HG03558 (cell line): ENCODE results near the gene LPP.

Experiments used
- ATAC-seq: cut with Tn5 transposase; IDR thresholded peaks from one replicate; pipeline ENCODE4 v1.9.1; 2021; ENCODE audit warnings: moderate number of reproducible peaks; ENCODE audit not compliant: unreplicated experiment; ENCODE audit errors: extremely low read depth

The LPP gene

DNA sequence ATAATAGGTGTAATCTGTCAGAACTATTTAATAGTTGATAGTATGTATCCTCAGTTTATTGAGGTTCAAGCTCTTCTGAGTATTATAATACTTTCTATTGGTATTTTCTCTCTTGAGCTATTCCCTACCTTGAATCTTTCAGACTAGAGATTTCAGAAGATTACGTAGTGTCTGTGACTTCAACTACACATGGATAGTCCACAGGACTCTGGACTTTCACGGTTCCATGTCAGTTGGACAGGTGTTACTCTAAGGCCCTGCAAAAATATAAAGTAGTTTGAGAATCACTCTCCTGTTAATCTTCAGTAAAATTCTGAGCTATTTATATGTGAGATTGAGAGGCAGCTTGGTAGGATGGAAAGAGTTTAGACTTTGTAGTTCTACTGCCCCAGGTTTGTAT lies 664.3 kb downstream of the LPP start:
- ATAC-seq = no peak

- ATAC-seq = no peak
These were observed 666.0 kb downstream of the LPP start for GRCh38 chr3:188819939-188820338.

DNA sequence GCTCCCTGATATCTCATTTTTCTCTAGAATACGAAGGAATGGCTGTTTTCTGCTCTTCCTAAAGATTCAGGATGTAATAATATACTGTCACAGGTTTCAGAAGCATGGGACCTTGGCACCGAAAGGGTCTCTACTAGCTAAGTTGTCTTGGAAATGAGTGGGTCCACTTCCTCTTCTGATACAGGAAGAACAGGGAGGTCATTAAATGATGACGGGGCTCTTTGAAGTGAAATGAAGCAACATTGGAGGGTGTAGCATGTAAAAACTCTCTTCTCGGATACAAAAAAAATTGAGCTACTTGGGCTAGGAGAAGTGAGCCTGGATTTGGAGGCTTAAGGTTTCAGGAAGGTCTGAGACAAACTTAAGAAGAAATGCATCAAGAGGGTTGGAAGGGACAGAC lies 668.0 kb downstream of the LPP start:
- no peak for ATAC-seq

DNA sequence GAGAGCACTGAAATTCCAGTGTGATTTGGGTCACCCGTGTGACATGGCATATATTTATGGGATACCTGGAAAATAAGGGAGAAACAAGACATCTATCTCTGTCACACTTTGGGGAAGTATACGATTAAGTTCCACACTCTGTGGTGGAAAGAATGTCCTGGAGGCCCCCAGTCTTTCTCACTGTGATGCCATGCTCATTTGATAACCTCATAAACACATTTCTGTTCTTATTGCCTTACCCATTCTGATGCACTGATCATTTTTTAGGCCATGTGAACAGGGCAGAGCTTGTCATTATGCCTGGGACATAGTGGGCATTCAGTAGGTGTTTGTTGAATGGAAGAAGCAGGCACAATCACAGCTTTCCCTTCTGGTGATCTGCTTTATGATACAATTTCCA lies 668.5 kb downstream of the LPP start:
- ATAC-seq = no peak

GRCh38 chr3:188824566-188824965 lies 670.6 kb downstream of the LPP start:
- ATAC-seq = no peak

DNA sequence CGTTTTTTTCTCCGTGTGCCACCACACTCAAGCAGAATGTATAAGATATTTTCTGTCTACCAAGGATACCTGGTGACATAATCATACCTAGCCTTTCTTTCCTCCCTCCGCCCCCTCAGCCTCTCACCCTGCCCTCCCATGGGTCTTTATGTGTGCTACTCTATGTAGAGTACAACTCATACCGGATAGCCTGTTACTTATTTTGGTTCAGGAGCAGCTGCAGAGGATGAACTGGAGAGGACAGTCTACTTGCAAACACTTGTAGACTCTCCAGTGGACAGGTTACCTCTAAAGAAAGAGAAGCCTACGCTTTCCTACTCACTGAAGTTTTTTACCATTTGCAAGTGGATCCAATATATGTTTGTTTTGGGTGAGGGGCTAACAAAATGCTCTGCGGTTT lies 671.9 kb downstream of the LPP start:
- ATAC-seq = no peak

- ATAC-seq = no peak
These were observed 672.6 kb downstream of the LPP start for GRCh38 chr3:188826574-188826973.

DNA sequence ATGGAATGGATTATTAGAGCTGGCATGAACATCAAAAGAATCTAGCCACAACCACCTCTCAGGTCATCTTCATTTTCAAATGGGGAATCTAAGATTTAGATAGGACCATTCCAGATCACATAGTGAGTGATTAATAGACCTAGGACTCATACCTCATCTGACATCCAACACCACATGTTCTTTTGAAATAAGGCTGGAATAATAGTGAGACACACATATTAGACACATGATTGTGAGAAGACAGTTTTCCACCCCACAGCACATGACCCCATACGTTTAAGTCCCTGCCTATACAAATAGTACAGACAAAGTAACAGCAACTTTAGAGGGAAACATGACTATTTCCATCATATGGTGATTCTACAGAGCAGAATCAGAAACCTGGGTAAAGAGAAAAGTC lies 673.1 kb downstream of the LPP start:
- ATAC-seq = no peak

- ATAC-seq = no peak
These were observed 673.6 kb downstream of the LPP start for GRCh38 chr3:188827576-188827975.

DNA sequence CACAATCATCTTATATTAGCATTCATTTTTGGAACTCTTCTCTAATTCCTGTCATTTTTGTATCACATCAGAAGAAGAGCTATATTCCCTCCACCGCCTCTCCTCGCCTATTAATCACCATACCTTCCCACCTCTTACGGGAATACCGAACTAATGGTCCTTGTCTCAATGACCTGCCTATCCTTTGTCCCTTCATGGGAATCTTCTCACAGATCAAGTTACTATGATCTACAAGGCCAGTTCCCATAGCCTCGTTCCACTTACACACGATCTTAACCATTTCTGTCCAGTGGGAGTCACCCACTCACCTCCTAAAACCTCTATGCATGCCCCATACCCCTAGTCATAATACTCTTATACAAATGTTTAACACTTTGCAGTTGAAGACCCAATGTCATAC lies 675.2 kb downstream of the LPP start:
- ATAC-seq = no peak

GRCh38 chr3:188829576-188829975 lies 675.6 kb downstream of the LPP start:
- ATAC-seq = no peak

DNA sequence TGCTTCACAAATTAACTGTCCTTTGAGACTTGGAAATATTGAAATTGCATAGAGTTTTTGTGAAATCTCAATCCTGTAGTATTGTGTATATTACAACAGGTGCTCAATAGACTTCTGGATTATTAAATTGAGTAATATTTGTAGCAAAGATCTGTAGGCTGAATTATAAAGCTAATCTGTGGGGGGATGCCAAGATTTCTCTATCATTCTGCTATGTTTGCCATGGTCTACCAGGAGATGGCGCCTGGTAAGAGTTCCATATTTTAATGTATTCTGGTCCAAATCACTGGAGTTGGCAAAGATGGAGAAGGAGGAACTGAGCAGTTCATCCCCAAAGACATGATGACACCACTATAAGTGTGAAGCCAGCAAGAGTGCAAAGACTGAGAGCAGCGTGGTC lies 676.9 kb downstream of the LPP start:
- ATAC-seq = no peak

DNA sequence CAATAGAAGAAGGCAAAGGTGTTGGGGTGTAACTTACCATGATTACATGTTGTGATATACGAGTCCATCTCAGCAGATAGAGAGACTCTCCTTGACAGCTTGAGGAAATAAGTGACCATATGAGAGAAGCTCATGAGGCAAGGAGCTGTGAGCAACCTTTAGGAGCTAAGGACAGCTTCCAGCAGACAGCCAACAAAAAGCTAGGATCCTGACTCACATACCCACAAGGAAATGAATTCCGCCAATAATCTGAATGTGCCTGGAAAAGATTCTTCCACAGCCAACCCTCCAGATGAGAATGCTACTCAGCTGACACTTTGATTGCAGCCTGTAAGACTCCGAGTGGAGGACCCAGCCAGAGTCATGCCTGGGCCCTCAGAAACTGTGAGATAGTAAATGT lies 678.2 kb downstream of the LPP start:
- no peak for ATAC-seq

DNA sequence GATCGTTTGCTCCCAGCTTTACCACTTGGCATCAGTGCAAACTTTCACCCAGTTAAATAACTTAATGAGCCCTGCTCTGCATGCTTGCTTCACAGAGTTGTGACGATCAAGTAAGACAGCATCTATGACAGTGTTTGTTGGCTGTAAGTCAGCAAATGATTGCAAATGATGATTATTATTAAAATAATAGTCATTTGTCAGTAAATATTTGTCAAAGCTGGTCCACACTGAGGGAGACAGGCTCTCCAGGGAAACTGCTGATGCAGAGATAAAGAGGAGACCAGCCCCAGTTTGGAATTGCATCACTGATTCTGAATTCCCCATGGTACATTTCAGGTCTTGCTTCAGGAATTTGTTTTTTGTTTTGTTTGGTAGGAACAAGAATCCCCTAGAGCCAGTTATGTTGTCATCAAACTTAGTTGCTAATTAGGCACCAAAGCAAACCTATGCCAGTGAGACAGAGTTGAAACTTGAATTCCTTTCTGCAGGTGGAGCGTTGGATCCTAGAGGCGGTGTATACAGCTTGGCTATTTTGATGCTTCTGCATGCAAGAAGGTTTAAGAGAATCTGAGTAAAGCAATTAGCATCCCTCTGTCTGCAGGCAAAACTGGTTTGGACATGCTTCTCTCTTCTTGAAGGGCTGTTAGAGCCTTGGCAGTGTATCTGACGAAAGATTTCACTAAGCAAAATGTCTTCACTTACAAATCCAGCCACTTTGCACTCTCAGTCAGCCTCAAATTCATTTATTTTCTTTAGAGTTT lies 679.2 kb downstream of the LPP start:
- ATAC-seq = no peak

- no peak for ATAC-seq
These were observed 680.4 kb downstream of the LPP start for GRCh38 chr3:188834349-188834748.

GRCh38 chr3:188839187-188839695 lies 685.3 kb downstream of the LPP start:
- no peak for ATAC-seq

DNA sequence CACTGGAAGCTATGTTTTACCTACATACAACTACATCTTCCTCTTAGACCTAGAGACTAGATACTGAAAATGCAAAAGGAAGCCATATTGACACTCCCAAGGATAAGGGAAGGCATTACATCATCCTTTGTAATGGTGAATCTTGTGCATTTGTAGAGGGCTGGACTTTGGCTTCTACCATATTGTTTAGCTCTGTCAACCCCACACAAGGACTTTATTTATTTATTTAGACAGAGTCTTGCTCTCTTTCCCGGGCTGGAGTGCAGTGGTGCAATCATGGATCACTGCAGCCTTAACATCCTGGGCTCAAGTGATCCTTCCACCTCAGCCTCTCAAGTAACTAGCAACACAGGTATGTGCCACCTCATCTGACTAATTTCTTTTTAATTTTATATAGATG lies 686.3 kb downstream of the LPP start:
- no peak for ATAC-seq

DNA sequence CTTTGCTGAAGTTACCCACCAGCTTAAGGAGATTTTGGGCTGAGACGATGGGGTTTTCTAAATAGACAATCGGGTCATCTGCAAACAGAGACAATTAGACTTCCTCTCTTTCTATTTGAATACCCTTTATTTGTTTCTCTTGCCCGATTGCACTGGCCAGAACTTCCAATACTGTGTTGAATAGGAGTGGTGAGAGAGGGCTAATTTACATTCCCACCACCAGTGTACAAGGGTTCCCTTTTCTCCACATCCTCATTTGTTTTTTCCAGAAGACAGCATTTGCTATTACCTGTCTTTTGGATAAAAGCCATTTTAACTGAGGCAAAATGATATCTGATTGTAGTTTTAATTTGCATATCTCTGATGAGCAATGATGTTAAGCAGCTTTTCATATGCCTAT lies 687.9 kb downstream of the LPP start:
- no peak for ATAC-seq

DNA sequence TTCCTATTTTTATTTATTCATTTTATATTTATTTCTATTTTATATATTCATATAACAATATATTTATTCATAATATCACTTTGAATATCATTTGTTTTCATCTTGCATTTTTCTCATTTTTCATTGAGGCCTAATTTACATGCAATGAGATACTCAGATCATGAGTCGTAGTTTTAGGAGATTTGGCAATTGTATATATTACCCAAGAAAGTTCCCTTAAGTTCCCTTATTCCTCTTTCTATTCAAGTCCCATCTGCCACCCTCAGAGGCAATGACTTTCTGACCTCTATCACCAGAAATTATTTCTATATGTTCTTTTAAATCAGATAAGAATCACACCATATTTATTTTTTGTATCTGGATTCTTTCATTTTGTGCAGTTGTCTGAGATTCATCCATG lies 688.7 kb downstream of the LPP start:
- ATAC-seq = no peak

DNA sequence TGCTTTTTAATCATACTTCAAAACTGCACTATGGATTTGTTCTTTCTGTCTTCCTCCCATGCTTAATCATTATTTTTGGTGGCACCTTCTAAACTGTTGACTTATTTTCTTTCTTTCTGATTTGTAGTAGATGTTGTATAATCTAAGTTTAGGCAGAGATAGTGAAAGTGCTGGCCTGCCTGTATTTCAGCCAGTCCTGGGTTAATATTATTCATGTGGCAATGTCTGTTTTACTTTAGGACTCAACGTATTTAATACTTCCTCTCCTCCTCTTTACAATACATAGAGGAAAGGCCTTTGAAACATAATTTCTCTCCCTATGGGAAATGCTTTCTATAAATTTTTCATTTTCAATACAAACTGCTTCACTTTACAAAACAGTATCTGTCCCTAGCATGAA lies 690.1 kb downstream of the LPP start:
- no peak for ATAC-seq

GRCh38 chr3:188845514-188845913 lies 691.6 kb downstream of the LPP start:
- no peak for ATAC-seq

GRCh38 chr3:188848947-188849346 lies 695.0 kb downstream of the LPP start:
- ATAC-seq = no peak
